UCSD-AML1 (cell line): Measurements from ENCODE around the gene GRXCR2.
"Not testable (repeated sequence)": the region's sequence is repeated elsewhere in the genome, so short reads cannot be mapped to it uniquely, and the experiment has no call there.

Experiments used
- DNase-seq: peaks from one replicate; lab custom pipeline; 2025; ENCODE audit not compliant: unreplicated experiment; lab: John Stamatoyannopoulos, UW

GRXCR2 gene

DNA sequence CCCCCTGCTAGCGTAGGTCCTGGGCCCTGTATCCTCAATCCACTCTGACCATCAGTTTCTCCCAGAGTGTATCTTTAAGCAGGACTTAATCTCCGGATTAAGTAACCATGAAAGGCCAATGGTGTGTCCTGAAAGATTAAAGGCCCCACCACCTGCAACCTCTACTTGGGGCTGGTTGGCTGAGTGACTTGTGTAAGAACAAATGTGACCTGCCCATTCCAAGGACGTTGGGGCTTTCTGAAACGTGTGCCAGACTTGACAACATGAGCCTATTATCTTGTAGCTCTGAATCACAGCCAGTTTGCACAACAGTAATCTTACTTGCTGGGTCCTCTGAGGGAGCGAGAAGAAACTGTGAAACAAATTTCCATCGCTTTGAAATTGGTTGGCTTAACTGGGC lies 34.5 kb downstream of the GRXCR2 start:
- no peak for DNase-seq

DNA sequence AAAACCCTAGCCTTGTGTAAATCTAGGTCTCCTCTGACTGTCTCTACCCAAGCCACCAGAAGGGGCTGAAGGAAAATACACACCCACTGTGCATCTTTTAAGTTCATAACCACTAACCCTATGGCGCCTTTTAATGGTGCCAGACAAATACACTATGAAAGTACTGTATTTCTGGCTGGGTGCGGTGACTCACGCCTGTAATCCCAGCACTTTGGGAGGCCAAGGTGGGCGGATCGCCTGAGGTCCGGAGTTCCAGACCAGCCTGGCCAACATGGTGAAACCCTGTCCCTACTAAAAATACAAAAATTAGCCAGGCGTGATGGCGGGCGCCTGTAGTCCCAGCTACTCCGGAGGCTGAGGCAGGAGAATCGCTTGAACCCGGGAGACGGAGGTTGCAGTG lies 36.6 kb downstream of the GRXCR2 start:
- DNase-seq = not testable (repeated sequence)

DNA sequence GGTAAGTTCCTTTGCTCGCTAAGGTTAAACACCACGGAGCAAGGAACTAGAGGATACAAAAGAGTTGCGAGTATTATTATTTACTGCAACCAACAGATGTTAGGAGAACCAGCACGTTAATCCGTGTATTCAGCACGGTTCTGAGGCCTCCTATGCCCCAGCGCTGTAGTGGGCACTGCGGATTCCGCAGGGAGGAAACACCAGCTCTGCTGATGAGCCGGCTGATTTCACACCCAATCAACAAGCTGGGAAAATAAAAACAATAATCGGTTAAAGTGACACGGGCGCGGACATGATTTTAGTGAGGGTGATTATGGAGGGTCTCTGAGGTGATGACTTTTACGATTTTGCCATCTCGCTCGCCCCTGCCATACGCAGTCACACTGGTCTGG lies 37.0 kb downstream of the GRXCR2 start:
- no peak for DNase-seq

DNA sequence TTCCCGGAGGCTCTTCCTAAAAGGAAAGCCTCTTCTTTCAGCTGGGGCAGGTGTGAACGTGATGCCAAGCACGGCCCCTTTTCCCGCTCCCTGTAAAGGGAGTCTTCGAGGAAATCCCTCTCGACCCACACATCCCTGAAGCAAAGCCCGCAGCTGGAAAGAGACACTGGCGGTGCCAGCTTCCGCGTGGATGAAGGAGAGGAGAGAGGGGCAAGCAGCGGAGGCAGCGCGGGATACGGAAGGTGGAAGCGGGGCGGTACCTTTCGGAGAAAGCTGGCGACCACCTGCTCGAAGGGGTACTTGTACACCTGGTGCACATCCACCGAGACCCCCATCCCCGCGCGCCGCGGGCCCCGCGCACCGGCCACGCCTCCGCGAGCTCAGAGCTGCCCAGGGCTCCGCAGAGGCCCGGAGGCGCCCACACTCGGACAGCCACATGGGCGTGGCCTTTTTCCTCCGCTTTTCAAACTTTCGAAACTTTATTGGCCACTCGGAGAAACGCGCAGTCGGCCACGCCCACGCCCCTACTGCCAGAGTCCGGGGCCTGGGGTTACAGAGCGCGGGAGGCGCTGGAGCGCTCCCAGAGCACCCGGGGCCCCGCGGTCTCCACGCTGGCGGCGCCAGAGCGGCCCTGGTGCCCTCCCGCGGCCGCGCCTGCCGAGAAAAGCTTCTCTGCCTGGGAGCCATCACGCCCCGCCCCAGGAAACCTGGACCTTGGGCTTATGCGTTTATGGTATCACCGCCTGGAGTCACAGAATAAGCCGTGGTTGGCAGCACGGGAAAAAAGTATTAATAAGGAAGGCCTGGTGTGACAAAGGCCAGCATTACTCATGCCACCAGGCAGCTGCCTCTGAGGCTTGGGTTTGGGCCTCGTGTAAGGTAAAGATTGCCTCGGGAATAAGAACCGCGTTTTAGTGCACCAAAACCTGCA lies 37.6 kb downstream of the GRXCR2 start, which contains the start of gene PRELID2:
Gene PRELID2, minus strand, starts transcription at position 426 of the 931 bp plus-strand sequence. Its CDS starts 91 bp downstream, at position 335.
- DNase-seq = peak; percentile 85

DNA sequence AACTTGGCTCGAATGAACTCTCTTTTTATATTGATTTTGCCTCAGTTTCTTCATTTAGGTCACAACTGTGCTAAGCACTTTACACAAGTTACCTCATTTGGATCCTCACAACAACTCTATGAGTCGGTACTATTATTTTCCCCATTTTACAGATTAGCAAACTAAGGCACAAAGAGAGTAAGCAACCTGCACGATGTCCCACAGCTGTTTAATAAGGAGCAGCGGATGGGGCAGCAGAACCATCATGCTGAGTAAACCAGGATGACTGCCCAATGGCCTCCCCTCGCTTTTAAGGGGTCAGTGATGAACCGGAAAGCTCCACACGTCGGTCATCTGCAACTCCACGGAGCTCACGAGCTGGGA lies 38.3 kb downstream of the GRXCR2 start:
- DNase-seq = no peak

DNA sequence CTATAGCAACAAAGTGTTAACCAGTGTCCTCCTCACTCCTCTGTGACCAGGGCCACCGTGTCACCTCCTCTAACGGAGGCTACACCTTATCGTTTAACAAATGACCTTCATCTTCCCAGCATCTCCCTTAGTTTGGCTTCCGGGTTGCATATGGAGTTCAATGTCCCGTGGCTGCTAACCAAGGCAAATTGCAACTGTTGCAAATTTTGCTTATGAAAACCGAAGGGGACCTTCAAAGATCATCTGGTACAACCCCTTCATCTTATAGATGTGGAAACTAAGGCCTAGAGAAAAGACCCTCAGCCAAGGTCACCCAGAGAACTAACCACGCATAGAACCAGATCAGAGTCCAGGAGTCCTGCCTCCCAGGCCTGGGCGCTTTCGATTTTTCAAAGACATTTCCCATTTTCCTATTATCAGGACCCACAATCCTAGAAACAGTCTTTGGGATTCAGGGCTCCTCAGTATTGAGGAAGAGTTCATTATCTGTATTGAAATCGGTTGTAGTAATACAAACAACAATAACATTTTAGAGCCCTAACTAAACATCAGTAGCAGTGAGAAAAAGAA lies 39.1 kb downstream of the GRXCR2 start:
- DNase-seq = no peak

DNA sequence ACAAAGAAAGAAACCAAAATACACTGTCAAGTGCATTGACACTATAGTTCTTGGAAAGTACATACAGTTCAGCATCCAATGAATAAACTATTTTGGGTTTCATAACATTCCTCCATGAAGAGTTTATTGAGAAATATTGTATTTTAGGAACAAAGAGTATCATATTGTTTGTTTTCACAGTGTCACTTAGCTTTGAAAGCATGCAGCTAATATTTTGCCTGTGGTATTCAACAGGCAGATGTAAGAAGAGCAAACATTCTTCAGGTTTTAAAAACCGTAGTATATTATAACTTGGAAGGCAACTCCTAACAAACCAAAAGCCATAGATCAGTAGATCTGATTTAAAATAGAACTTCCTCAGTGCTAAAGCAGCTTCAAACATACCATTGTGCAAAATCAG lies 42.2 kb downstream of the GRXCR2 start:
- DNase-seq = no peak

DNA sequence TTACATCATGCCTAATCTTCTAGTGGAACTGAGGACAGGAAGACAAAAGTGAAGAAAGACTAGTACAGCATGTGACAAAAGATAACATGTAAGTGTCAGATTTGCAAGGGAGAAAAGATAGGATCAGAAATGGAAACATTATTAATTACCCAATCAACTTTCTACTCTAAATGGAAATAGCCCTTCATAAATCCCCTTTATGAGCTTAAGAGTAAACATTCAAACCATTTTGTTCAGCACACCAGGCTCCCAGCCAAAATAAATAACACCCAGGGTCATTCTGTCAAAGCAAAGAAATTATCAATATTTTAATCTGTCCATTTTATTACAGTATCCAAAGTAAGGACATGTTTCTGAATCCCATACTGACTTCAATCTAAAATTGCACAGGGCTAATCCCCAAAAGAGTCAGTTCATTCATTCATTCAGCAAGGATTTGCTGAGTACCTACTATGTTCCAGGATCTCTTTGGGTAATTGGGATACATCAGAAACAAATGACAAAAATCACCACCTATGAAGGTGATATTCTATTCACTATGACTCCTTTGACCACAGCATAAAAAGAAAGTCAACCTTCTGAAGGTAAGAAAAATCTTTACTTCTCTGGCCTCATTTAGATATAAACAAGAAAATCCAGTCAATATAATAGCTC lies 43.0 kb downstream of the GRXCR2 start:
- DNase-seq = no peak

DNA sequence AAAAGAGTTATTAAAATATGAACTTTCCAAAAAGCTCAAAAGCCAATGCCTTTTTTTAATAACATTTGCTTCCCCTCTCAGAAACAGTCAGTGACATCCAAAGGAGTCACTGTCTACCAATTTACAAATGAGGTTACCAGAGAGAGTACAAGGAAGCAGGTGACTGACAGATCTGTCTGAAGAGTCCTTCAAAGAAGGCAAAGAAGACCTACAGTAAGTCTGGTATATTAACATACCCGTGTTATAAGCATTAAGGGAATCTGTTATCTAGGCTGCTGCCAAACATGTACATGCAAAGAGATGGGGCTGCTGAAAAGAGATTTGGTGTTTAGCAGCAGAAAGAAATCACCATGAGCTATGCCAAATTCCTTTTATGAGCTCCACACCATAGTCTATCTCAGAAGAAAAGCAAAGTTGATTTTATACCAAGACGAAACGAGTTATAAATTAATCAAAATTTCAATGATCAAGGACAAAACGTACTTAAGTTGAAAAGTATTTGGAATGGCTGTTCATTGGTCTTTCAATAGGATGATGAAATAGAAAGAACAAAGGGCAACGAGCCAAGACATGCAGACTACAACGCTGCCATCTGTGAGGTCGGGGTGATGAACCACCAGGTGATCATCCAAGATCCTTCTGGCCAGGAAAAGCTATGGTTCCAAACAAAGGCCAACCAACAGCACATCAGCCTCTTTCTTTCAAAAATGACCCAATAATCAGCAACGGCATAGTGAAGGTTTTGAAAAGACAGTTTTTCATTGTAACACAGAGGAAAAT lies 45.7 kb downstream of the GRXCR2 start:
- no peak for DNase-seq

DNA sequence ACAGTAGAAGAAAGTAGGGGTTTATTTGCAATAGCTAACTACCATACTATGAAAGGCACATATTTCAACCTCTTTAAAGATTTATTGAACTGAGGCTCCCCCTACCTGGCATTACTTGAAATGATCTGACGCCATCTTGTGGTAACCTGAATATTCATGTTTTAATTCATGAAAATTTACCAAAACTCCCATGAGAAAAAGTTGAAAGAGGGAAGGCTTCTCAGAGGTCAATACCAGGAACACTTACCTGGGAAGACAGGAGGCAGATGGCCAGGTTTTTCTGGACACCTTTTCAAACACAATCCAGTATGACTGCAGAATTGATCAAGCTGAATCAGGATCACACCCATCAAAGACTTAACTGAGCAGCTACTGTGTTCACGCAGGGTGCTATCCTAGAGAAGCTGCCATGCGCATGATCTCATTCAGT lies 47.0 kb downstream of the GRXCR2 start:
- no peak for DNase-seq

DNA sequence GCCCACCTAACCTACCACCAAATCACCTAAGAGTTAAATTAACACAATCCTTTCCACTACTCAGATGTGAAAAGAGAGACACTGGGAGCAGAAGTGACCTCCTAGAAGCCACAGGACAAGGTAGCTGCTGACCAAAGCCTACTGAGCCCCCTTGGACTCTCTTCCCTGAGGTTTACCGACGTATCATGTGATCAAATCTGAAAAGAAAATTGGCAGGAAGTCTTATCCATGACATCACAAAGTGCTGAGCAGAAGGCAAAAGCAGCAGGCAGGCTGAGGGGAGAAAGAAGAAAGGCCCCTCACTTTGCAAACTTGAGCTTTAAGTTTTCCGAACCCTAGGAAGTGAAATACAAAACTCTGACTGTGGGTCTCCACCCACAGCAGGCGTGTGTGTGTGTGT lies 48.8 kb downstream of the GRXCR2 start:
- no peak for DNase-seq

DNA sequence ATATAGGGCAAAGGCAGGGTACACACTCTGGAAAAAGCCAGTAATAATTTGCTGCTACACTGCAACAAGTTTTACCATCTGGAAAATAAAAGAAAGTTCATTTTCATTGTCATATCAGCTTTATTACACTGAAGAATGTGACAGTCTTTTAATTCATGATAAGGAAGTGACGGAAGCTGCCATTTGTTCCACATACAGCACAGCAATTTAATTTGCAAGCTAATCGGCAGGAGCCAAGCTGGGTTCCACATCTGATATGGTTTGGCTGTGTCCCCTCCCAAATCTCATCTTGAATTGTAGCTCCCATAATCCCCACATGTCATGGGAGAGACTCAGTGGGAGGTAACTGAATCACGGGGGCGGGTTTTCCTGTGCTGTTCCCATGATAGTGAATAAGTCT lies 54.2 kb downstream of the GRXCR2 start:
- DNase-seq = no peak

DNA sequence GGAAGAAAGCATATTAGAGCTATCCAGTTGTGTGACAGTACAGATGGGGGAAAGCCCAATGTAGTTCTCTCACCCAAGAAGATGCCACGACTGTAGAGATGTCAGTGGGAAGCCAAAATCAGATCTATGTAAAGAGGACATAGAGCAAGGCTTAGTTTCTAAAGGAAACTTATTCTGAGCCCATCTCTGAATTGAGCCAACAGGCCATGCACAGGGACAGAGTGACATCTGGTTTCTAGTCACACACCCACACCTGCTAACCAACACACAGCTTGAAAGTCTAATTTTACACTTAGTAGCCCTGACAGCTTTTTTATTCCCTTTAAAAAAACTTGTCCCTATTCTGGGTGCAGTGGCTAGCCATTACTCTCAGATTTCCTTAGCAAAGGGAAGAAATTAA lies 59.9 kb downstream of the GRXCR2 start:
- no peak for DNase-seq

DNA sequence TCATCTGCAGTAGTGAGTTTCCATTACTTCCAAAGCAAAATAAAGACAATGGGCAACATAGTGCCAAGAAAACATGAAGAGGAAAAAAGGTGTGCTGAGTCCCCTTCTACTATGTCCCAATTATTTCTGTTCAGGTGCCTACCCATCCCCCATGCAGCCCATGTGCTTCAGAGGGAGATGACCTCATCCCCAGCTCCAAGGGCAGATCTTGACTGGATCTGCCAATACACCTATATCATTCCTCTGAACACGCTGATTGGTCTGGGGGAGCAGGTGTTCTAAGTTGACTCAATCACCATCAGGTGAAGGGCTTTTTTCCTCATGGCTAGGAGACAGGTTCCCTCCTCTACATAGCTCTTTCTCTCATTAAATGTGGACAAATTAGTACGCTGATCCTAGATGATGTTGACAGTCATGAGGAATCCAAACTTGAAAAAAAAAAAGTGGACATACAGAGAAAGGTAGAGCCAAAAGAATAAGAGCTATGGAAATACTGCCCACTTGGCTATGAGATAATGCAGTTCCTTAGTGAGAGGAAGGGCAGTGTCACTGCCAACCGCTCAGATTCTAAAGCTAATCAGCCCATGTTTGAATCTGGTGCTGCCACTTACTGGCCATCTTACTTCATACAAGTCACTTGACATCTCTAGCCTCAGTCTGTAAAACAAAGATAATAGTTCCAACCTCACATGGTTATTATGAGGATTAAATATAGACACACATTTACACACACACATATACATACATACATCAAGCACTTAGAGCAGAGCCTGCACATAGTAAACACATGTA lies 60.8 kb downstream of the GRXCR2 start:
- no peak for DNase-seq
